Adrenal gland (tissue), 5 donors: Measurements from ENCODE around the gene BFSP1.
A peak's percentile ranks its signal among the peaks of the same experiment; 100 is the strongest.

ENCODE experiments used
- POLR2A ChIP-seq, 2 donors: fragments of 450-650 bp; IDR thresholded peaks; one replicate each; pipeline ENCODE4 v1.6.1; 2017; ENCODE audit warnings: antibody characterized with exemption in 2 of 2, mild to moderate bottlenecking in 2 of 2, moderate library complexity in 1 of 2
- TF ChIP-seq, protein P1 (sequence below), 6 experiments: fragments of 450-650 bp in 4 of 6; fragments of 200-600 bp in 2 of 6; sonication (generic) in 1 of 6; IDR thresholded peaks; 1 replicate in 5 of 6; 2 replicates in 1 of 6; pipeline versions ENCODE4 v1.5.1 to v1.8.0; 2016 to 2021; ENCODE audit warnings: antibody characterized with exemption in 6 of 6, mild to moderate bottlenecking in 2 of 6, moderate library complexity in 1 of 6
- donor health status: DM: no; HTN: no; CAD: no.

DNA sequence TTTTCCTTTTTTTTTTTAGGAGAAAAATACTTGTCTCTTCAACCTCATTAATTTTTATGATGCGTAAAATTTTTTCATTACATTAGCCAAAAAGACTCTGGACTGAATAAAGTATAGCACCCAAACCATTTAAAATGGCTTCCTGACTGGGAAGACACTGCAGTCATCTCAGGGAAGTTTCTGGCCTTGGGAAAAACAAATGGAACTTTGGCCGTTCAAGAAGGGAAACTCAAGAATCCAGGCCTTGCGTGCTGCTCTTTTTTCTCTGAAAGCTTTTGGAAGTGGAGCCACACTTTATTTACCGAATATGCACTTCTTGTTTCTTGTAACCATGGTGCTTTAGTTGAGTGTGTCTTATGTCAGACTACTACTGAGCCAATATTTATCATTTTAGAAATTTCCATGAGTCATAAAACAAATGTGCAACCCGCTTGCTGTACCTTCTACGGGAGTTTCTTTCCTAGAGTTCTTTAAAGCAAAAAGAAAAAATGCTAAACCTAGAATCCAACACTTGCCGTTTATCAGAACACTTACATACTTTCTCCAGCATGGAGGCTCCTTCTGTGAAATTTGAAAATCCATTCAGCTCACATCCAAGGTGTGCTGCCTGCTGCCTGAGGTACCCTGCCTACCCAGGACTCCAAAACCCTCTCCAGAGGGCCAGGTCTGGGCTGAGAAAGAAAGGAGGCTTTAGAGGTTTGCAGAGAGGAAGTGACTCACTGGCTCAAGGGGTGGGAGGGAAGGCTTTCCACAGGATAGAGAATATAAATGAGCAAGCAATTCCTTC lies 27.2 kb upstream of the BFSP1 start:
- TF ChIP-seq, protein P1, sequence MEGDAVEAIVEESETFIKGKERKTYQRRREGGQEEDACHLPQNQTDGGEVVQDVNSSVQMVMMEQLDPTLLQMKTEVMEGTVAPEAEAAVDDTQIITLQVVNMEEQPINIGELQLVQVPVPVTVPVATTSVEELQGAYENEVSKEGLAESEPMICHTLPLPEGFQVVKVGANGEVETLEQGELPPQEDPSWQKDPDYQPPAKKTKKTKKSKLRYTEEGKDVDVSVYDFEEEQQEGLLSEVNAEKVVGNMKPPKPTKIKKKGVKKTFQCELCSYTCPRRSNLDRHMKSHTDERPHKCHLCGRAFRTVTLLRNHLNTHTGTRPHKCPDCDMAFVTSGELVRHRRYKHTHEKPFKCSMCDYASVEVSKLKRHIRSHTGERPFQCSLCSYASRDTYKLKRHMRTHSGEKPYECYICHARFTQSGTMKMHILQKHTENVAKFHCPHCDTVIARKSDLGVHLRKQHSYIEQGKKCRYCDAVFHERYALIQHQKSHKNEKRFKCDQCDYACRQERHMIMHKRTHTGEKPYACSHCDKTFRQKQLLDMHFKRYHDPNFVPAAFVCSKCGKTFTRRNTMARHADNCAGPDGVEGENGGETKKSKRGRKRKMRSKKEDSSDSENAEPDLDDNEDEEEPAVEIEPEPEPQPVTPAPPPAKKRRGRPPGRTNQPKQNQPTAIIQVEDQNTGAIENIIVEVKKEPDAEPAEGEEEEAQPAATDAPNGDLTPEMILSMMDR (IDR thresholded peaks at IDR 0.05): no peak
- TF ChIP-seq POLR2A (IDR thresholded peaks at IDR 0.05): peak in 1 of 2 donors; percentile 34
